GM21576 (cell line): Measurements from ENCODE around the gene PPP2R1B.
"Not testable (repeated sequence)": the region's sequence is repeated elsewhere in the genome, so short reads cannot be mapped to it uniquely, and the experiment has no call there.

Experiments
- ATAC-seq: cut with Tn5 transposase; IDR thresholded peaks from one replicate; pipeline ENCODE4 v1.9.1; 2021; ENCODE audit warnings: mild to moderate bottlenecking, moderate library complexity; ENCODE audit not compliant: unreplicated experiment

PPP2R1B gene

DNA sequence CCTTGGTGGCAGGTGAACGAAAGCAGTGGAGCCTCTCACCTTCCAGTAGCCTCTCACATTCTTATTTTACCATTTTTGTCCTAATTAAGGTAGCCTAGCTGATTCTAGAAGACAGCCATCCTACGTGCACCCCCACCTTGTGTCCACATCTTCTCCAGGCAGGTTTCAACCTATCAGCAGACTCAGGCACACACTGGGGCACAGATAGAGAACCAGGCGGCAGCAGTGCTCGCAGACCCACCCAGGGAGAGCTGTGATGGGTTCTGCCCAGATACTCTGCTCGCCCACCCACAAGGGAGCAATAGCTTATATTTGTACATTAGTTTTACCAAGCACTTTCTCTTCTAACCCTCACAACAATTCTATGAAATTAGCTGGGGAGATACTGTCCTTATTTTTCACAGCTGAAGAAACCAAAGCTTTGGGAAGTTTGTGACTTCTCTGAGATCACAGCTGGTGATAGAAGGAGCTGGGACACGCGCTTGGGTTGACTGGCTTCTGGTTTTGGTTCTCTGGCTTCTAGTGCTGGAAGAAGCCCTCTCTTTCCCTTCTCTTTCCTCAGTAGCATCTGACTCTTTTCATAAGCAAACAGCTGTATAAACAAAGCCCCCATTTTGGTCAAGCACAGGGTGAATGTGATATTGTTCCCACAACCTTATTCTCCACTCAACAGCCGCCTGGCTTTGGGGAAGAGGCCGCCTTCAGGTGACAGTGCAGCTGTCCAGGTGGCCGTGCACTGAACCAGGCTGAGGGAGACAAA is 36.9 kb downstream of the PPP2R1B start:
- ATAC-seq, result no peak

GRCh38 chr11:111727431-111727830 is 38.8 kb downstream of the PPP2R1B start:
- no peak for ATAC-seq

DNA sequence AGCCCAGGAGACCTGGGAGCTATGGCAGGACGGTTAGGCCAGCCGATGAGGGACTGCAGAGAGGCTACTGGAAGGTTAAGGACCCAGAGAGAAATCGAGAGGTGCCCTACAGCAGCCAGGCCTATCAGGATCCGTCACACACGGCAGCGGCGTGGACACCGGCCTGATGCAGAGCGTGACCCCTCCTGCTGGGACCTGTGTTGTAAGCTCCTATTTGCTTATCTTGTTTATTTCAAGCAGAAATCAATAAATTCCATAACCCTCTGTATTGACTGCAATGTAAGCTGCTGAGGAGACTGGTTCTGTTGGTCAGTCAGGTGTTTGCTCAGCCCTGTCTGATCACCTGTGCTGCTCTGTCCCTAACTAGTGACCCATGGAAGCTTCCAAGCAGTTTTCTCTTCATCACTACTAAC is 39.9 kb downstream of the PPP2R1B start:
- no peak for ATAC-seq

DNA sequence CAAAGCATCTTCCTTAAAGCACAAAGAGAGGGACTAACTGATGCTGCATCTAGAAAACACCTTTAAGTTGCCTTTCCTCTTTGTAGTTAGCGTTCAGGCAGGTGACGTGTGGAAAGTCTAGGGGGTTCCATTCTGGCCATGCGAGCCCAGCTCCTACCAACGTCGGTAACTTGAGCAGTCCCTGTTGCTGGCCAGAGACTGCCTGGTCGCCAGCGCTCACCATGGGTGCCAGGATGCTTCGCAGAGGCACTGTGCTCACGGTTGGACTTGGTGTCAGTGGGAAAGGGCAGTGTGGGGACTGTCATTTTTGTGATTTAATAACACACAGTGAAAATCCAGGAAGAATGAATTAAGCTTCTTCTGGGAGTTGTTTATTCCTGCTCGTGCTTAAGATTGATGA is 40.6 kb downstream of the PPP2R1B start:
- ATAC-seq, result no peak

GRCh38 chr11:111724615-111725129 is 41.5 kb downstream of the PPP2R1B start:
- ATAC-seq, result no peak

- ATAC-seq, result no peak
These were observed 42.6 kb downstream of the PPP2R1B start for GRCh38 chr11:111723595-111723994.

DNA sequence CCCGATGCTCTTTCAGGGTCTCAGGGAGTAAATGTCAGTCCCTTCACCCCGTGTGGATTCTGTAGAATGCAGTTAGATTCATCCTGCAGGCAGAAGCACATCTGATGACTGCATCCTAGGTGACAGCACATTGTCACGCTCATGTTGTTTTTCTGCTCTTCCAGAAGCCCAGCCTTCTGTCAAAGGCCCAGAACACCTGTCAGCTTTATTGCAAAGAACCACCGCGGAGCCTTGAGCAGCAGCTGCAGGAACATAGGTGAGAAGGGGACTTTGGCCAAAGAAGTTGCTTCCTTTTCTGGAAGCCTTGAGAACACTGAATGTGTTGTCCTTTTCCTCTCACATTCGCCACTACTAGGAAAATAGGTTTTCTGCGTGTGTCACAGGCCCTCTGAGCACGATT is 43.7 kb downstream of the PPP2R1B start:
- ATAC-seq, result no peak

DNA sequence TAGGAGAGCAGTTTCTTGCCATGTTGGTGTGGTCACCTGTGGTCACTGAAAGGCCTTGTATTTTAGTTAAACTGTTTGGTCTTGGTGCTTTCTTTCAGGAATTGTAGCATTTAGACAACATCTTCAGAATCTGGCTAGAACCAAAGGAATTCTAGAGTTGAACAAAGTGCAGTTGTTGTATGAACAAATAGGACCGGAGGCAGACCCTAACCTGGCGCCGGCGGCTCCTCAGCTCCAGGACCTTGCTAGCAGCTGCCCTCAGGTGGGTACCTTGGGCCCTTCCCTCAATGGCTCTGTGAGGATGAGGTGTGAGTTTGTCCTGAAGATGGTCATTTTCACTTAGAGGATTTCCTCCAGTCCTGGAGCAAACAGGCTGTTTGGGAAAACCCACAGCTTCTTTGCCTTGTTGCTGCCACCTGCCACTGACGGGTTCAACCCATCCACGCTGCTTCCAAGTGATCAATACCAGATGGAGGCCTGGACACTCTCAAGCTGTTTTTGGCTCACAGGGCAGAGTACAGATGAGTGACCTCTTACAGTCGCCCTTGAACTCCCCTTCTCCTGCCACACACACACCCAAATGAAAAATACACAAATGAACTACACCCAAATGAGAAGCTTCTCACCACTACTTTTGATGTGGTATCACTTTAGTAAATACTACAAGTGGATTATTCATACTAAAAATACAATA is 45.2 kb downstream of the PPP2R1B start:
- ATAC-seq, result no peak

DNA sequence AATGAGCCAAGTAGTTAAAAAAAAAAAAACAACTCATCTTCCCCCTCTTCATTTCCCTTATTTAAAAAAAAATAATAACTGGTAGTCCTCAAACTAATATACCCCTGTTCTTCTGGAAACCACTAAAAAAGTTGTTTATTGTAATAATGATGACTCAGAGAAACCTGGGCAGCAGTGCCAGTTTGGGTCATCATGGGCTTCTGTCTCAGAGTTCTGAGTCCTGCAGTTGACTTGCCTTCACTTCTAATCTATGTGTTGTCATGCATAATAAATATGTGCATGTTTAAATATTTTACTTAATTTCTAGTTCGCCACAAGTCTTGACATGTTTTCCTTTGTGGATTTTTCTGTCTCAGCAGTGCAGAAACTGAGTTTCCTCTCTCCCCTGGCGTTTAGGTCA is 46.8 kb downstream of the PPP2R1B start:
- ATAC-seq, result no peak

DNA sequence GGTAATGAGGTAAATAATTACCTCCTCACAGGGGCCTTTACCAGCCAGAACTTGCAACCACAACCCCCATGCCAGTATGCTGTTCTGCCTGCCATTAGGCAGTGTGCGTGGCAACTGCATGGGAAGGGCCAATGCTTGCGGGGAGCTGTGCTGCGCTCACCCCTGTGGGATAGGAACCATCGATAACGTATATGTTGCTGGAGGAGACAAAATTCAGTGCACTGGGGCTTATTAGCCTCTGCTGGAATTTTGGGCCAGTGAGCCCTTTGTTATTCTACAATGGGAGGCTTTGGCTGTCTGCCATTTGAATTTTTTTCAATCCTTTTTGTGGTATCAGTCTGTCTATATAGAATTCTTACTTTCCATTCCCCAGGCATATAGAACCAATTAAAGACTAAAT is 47.3 kb downstream of the PPP2R1B start:
- no peak for ATAC-seq

GRCh38 chr11:111718436-111718835 is 47.8 kb downstream of the PPP2R1B start:
- ATAC-seq, result no peak

- not testable (repeated sequence) for ATAC-seq
These were observed 48.5 kb downstream of the PPP2R1B start for GRCh38 chr11:111717660-111718059.

- ATAC-seq, result no peak
These were observed 50.9 kb downstream of the PPP2R1B start for GRCh38 chr11:111715142-111715816.

DNA sequence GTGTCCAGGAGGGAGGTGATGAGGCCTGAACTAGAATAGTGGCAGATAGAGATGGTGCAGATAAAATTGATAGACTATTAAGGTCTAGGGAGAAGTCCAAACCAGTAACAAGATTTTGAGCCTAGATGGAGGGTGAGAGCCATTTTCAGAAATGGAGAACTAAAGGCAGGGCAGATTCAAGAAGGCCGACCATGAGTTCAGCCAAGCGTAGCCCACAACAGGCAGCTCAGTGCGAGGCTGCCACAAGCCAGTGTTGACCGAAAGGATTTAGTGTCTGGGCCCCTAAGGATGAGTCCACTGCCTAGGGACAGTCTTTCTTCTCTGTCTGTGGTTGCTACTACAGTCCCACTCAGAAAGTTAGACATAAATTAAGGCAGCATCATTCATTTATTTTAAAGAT is 51.7 kb downstream of the PPP2R1B start:
- no peak for ATAC-seq

DNA sequence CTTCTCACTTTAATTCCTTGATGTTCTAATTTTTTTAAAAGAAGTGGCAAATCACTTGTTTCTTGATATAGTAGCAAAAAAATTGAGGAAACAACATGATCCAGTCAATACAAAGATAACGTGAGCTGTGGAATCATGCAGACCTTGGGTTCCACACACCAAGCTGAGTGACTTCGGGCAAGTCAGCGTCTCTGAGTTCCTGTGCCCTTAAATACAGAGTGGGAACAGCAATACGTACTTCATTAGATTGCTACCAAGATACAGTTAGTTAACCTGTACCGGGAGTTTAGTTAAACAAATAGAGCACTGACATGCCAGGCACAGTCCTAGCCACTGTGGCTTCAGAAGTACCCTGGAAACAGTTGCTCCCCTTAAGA is 58.5 kb downstream of the PPP2R1B start:
- ATAC-seq, result no peak

DNA sequence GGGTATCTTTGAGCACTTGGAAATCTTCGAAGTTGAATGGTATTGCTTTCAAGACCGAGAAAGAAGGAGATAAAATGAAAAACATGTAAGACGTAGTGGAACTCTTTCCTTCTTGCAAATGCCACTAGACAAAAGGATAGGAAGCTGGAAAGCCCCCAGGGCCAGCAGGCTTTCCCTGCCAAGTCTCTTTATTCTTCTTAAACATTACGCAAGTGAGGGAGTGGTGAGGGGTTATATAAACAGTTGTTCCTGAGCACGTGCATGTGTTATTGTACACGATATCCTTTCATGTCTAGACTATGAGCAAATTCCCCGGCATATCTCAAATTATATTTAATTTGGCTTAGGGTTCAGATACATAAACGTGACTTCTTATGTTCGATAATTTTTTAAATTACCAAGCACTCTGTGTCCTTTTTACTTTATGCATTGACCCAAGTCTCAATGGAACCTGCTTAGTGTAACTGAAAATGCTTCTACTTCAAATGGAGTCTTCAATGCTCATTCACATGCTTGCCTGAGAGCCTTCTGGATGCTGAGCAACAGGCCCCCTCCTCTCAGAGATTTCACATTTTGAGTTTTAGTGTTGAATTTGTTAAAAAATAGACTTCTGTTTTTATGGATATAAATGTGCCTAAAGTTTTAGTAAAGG is 59.0 kb downstream of the PPP2R1B start:
- no peak for ATAC-seq

DNA sequence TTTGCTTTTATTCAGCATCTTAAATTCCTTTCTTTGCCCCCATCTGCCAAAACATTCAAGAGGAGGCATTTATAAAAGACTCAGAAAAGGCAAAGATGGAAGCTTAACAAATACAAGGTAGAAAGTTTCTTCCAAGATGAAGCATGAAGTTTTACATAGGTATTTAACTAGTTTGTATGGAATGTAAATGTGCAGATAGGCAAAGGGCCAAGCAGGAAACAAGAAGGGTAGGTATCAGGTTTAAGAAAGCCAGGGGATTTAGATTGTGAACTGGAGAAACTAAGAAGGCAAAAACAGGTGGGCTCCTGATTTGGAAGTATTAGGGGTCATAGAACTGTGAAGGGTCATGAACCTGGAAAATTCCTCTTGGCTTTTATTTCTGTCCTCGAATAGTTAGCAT is 62.6 kb downstream of the PPP2R1B start:
- no peak for ATAC-seq

DNA sequence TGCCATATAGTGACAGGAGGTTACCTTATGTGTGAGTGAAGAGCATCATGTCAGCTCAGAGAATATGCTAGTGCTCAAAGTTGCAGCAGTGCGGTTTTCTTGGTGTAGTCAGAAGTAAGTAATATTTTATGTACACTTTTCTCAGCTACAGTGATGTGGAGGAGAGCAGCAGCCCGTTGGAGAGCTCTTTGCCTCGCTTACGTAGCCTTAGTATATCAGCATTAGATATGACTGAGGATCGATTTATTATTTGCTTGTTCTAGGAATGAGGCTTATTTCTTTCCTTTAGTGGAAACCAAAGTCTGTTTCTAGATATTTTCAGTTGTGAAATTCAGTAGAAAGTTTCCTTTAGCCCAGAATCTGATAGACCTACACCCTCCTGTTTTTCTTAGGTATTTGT is 63.6 kb downstream of the PPP2R1B start:
- no peak for ATAC-seq

- ATAC-seq, result no peak
These were observed 66.0 kb downstream of the PPP2R1B start for GRCh38 chr11:111700162-111700561.

GRCh38 chr11:111699579-111700156 is 66.5 kb downstream of the PPP2R1B start:
- ATAC-seq, result no peak
